KMS-11 (cell line): ENCODE results near the gene NANOS2.
A peak's percentile ranks its signal among the peaks of the same experiment; 100 is the strongest.

Source experiments
- H2AFZ ChIP-seq: fragments of 200-600 bp; sonication (generic); 2 replicates; pipeline ENCODE4 v1.6.1; 2016; ENCODE audit warnings: antibody characterized with exemption, mixed run types, low read depth
- H3K27ac ChIP-seq: fragments of 200-600 bp; sonication (generic); 2 replicates; pipeline ENCODE4 v1.6.1; 2016; ENCODE audit warnings: mild to moderate bottlenecking, mixed run types
- H3K27me3 ChIP-seq: fragments of 200-600 bp; sonication (generic); 2 replicates; pipeline ENCODE4 v1.6.1; 2017; ENCODE audit warnings: mild to moderate bottlenecking, low read depth, mixed run types, moderate library complexity; ENCODE audit not compliant: insufficient read depth
- H3K36me3 ChIP-seq: fragments of 200-600 bp; sonication (generic); 2 replicates; pipeline ENCODE4 v1.6.1; 2017; ENCODE audit warnings: mild to moderate bottlenecking, mixed run types; ENCODE audit not compliant: insufficient read depth
- H3K4me1 ChIP-seq: fragments of 200-600 bp; sonication (generic); 2 replicates; pipeline ENCODE4 v1.6.1; 2016; ENCODE audit warnings: mild to moderate bottlenecking, low read depth, mixed run types; ENCODE audit not compliant: poor library complexity, severe bottlenecking
- H3K4me2 ChIP-seq: fragments of 200-600 bp; sonication (generic); 2 replicates; pipeline ENCODE4 v1.7.0; 2016; ENCODE audit warnings: mild to moderate bottlenecking, mixed run types
- H3K4me3 ChIP-seq: fragments of 200-600 bp; sonication (generic); IDR thresholded peaks from 2 replicates; pipeline ENCODE4 v1.6.1; 2017; ENCODE audit warnings: low read depth, low read length, mixed read lengths; ENCODE audit not compliant: insufficient read depth
- H3K79me2 ChIP-seq: fragments of 200-600 bp; sonication (generic); 2 replicates; pipeline ENCODE4 v1.6.1; 2016; ENCODE audit warnings: low read depth, mixed run types; ENCODE audit not compliant: insufficient read depth
- H3K9ac ChIP-seq: fragments of 200-600 bp; sonication (generic); 2 replicates; pipeline ENCODE4 v1.6.1; 2016; ENCODE audit warnings: mild to moderate bottlenecking, mixed run types
- H4K20me1 ChIP-seq: fragments of 200-600 bp; sonication (generic); 2 replicates; pipeline ENCODE4 v1.6.1; 2016; ENCODE audit warnings: mild to moderate bottlenecking, mixed run types; ENCODE audit not compliant: insufficient read depth
- CTCF ChIP-seq: fragments of 200-600 bp; sonication (generic); conservative IDR thresholded peaks from 2 replicates; pipeline ENCODE4 v1.6.1; 2017; ENCODE audit warnings: low read depth, mild to moderate bottlenecking, antibody characterized with exemption, low read length, moderate library complexity, mixed read lengths

NANOS2 gene

GRCh38 chr19:45901912-45902650 lies 12.5 kb downstream of the NANOS2 start, which contains the start of gene MYPOP:
TSS of gene MYPOP (minus strand) at chr19:45902613. CDS start at chr19:45901773, 840 bp downstream.
- no peak for TF ChIP-seq CTCF
- Histone ChIP-seq H3K27ac (peak within 1 kb of the TSS; percentile 23; the same call in 1 of the 2 replicates), H3K27me3 (no peaks in the 10 kb centered on the region; the same call in 1 of the 2 replicates), H4K20me1 (no peaks in the 10 kb centered on the region), H2AFZ (peak within 1 kb of the TSS; percentile 88), H3K79me2 (no peaks in the 10 kb centered on the region), H3K4me3 (no peak within 1 kb of the TSS), H3K4me2 (peak within 1 kb of the TSS; percentile 85), H3K9ac (peak within 1 kb of the TSS; percentile 55; the same call in 1 of the 2 replicates), H3K4me1 (peaks cover 16% of the 10 kb centered on the region), H3K36me3 (no peaks in the 10 kb centered on the region)

GRCh38 chr19:45901432-45901911 lies 13.1 kb downstream of the NANOS2 start:
- no peak overlapping the region for H3K4me3 ChIP-seq
- no peak overlapping the region for H3K27ac ChIP-seq
- no peak overlapping the region for H3K9ac ChIP-seq
- H3K27me3 ChIP-seq = no peaks in the 10 kb centered on the region; the same call in 1 of the 2 replicates
- no peaks in the 10 kb centered on the region for H3K79me2 ChIP-seq
- H4K20me1 ChIP-seq = no peaks in the 10 kb centered on the region
- no peak for TF ChIP-seq CTCF
- H3K4me1 ChIP-seq = peaks cover 16% of the 10 kb centered on the region
- no peaks in the 10 kb centered on the region for H3K36me3 ChIP-seq
- H3K4me2 ChIP-seq = peak overlapping the region; percentile 85
- no peak overlapping the region for H2AFZ ChIP-seq

GRCh38 chr19:45900738-45901431 lies 13.7 kb downstream of the NANOS2 start:
- Histone ChIP-seq H3K9ac (no peak overlapping the region), H3K36me3 (no peaks in the 10 kb centered on the region), H3K27me3 (no peaks in the 10 kb centered on the region; the same call in 1 of the 2 replicates), H3K4me3 (no peak overlapping the region), H3K4me1 (peaks cover 16% of the 10 kb centered on the region), H4K20me1 (no peaks in the 10 kb centered on the region), H3K27ac (no peak overlapping the region), H3K79me2 (no peaks in the 10 kb centered on the region), H3K4me2 (no peak overlapping the region), H2AFZ (no peak overlapping the region)
- TF ChIP-seq CTCF = no peak

GRCh38 chr19:45899919-45900589 lies 14.5 kb downstream of the NANOS2 start:
- H3K4me1 ChIP-seq = peaks cover 16% of the 10 kb centered on the region
- H3K27me3 ChIP-seq = no peaks in the 10 kb centered on the region
- H4K20me1 ChIP-seq = no peaks in the 10 kb centered on the region
- no peak overlapping the region for H3K4me2 ChIP-seq
- TF ChIP-seq CTCF = no peak
- H2AFZ ChIP-seq = no peak overlapping the region
- H3K9ac ChIP-seq = no peak overlapping the region
- H3K27ac ChIP-seq = no peak overlapping the region
- no peak overlapping the region for H3K4me3 ChIP-seq
- no peaks in the 10 kb centered on the region for H3K79me2 ChIP-seq
- no peaks in the 10 kb centered on the region for H3K36me3 ChIP-seq
